Smooth muscle cell (in vitro differentiated cells): ENCODE data around the gene REV3L. TPM values are rescaled to one million over a fixed set of nuclear protein-coding genes. Genes with fewer than 3 reads are reported as not detected.

Experiments used
- DNase-seq: peaks from one replicate; lab custom pipeline; 2025; ENCODE audit not compliant: unreplicated experiment; lab: John Stamatoyannopoulos, UW
- H2AFZ ChIP-seq: fragments of 200-600 bp; sonication (generic); 2 replicates; pipeline ENCODE4 v1.6.0; 2016; ENCODE audit warnings: antibody characterized with exemption, low read depth, mild to moderate bottlenecking
- H3F3A ChIP-seq: fragments of 200-600 bp; sonication (generic); 2 replicates; pipeline ENCODE4 v1.6.0; 2017; ENCODE audit warnings: antibody characterized with exemption, low read depth
- H3K27ac ChIP-seq: fragments of 200-600 bp; sonication (generic); 2 replicates; pipeline ENCODE4 v1.5.1; 2016; ENCODE audit warnings: low read depth, mild to moderate bottlenecking
- H3K27me3 ChIP-seq: fragments of 200-600 bp; sonication (generic); 2 replicates; pipeline ENCODE4 v1.6.1; 2016; ENCODE audit warnings: low read depth, mild to moderate bottlenecking
- H3K36me3 ChIP-seq: fragments of 200-600 bp; sonication (generic); 2 replicates; pipeline ENCODE4 v1.5.1; 2016; ENCODE audit warnings: low read depth
- H3K4me1 ChIP-seq: fragments of 200-600 bp; sonication (generic); 2 replicates; pipeline ENCODE4 v1.5.1; 2016; ENCODE audit warnings: low read depth
- H3K4me2 ChIP-seq: fragments of 200-600 bp; sonication (generic); 2 replicates; pipeline ENCODE4 v1.6.0; 2016; ENCODE audit warnings: mild to moderate bottlenecking
- H3K4me3 ChIP-seq: fragments of 200-600 bp; sonication (generic); 2 replicates; pipeline ENCODE4 v1.5.1; 2016; ENCODE audit warnings: mild to moderate bottlenecking
- H3K79me2 ChIP-seq: fragments of 200-600 bp; sonication (generic); 2 replicates; pipeline ENCODE4 v1.6.0; 2016; ENCODE audit warnings: low read depth, mild to moderate bottlenecking
- H3K9ac ChIP-seq: fragments of 200-600 bp; sonication (generic); 2 replicates; pipeline ENCODE4 v1.6.0; 2016; ENCODE audit warnings: low read depth
- H3K9me3 ChIP-seq: fragments of 200-600 bp; sonication (generic); replicated peaks from 2 replicates; pipeline ENCODE4 v1.5.1; 2016; ENCODE audit warnings: low read depth
- H4K20me1 ChIP-seq: fragments of 200-600 bp; sonication (generic); 2 replicates; pipeline ENCODE4 v1.6.0; 2016; ENCODE audit warnings: low read depth
- WGBS: methylation state at CpG from one replicate; pipeline ENCODE4 v1.1.7; 2016; ENCODE audit warnings: low lambda C conversion rate; 5-methylcytosine and 5-hydroxymethylcytosine counted together
- polyA plus RNA-seq: library from polyadenylated mRNA; unstranded; fragments of >200 nt; fragmentation: Nextera tagmentation; extraction: Ambion mirVana; gene quantifications from 2 replicates; pipeline ENCODE4 v1.2.1, GENCODE V29; 2016
- total RNA-seq: library from RNA; depleted of rRNA; stranded (reverse); fragments of >200 nt; gene quantifications from 2 replicates; pipeline ENCODE4 v1.2.3, GENCODE V29; 2014
- TF ChIP-seq, protein P1 (sequence below): fragments of 200-600 bp; sonication (generic); IDR thresholded peaks from 2 replicates; pipeline ENCODE4 v1.5.1; 2017; ENCODE audit warnings: borderline replicate concordance, mild to moderate bottlenecking, antibody characterized with exemption; ENCODE audit not compliant: insufficient read depth, poor library complexity, severe bottlenecking

The REV3L gene, protein sequence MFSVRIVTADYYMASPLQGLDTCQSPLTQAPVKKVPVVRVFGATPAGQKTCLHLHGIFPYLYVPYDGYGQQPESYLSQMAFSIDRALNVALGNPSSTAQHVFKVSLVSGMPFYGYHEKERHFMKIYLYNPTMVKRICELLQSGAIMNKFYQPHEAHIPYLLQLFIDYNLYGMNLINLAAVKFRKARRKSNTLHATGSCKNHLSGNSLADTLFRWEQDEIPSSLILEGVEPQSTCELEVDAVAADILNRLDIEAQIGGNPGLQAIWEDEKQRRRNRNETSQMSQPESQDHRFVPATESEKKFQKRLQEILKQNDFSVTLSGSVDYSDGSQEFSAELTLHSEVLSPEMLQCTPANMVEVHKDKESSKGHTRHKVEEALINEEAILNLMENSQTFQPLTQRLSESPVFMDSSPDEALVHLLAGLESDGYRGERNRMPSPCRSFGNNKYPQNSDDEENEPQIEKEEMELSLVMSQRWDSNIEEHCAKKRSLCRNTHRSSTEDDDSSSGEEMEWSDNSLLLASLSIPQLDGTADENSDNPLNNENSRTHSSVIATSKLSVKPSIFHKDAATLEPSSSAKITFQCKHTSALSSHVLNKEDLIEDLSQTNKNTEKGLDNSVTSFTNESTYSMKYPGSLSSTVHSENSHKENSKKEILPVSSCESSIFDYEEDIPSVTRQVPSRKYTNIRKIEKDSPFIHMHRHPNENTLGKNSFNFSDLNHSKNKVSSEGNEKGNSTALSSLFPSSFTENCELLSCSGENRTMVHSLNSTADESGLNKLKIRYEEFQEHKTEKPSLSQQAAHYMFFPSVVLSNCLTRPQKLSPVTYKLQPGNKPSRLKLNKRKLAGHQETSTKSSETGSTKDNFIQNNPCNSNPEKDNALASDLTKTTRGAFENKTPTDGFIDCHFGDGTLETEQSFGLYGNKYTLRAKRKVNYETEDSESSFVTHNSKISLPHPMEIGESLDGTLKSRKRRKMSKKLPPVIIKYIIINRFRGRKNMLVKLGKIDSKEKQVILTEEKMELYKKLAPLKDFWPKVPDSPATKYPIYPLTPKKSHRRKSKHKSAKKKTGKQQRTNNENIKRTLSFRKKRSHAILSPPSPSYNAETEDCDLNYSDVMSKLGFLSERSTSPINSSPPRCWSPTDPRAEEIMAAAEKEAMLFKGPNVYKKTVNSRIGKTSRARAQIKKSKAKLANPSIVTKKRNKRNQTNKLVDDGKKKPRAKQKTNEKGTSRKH (N-terminal part only)
- total RNA-seq (19.2 and 19.8 TPM in 2 replicates), polyA plus RNA-seq (6.9 and 9.8 TPM in 2 replicates)

GRCh38 chr6:111482959-111483735 is at the start of gene REV3L:
REV3L (minus strand) TSS chr6:111483218; CDS start chr6:111482888, 330 bp downstream.
- Histone ChIP-seq H3K27ac (peak within 1 kb of the TSS; percentile 91), H3K9ac (peak within 1 kb of the TSS; percentile 93), H3K36me3 (no peaks in the 10 kb centered on the region), H3F3A (peaks cover 5% of the 10 kb centered on the region), H3K27me3 (no peaks in the 10 kb centered on the region), H3K4me3 (peak within 1 kb of the TSS; percentile 84), H3K4me1 (peaks cover 39% of the 10 kb centered on the region), H4K20me1 (peaks cover 30% of the 10 kb centered on the region), H2AFZ (peak within 1 kb of the TSS; percentile 60), H3K79me2 (peaks cover 67% of the 10 kb centered on the region), H3K9me3 (no peaks in the 10 kb centered on the region), H3K4me2 (peak within 1 kb of the TSS; percentile 83)
- peak; percentile 90 for DNase-seq
- TF ChIP-seq, protein P1, sequence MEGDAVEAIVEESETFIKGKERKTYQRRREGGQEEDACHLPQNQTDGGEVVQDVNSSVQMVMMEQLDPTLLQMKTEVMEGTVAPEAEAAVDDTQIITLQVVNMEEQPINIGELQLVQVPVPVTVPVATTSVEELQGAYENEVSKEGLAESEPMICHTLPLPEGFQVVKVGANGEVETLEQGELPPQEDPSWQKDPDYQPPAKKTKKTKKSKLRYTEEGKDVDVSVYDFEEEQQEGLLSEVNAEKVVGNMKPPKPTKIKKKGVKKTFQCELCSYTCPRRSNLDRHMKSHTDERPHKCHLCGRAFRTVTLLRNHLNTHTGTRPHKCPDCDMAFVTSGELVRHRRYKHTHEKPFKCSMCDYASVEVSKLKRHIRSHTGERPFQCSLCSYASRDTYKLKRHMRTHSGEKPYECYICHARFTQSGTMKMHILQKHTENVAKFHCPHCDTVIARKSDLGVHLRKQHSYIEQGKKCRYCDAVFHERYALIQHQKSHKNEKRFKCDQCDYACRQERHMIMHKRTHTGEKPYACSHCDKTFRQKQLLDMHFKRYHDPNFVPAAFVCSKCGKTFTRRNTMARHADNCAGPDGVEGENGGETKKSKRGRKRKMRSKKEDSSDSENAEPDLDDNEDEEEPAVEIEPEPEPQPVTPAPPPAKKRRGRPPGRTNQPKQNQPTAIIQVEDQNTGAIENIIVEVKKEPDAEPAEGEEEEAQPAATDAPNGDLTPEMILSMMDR: no peak
- 2% methylated on average over 21 of the region's 84 CpGs for WGBS

DNA sequence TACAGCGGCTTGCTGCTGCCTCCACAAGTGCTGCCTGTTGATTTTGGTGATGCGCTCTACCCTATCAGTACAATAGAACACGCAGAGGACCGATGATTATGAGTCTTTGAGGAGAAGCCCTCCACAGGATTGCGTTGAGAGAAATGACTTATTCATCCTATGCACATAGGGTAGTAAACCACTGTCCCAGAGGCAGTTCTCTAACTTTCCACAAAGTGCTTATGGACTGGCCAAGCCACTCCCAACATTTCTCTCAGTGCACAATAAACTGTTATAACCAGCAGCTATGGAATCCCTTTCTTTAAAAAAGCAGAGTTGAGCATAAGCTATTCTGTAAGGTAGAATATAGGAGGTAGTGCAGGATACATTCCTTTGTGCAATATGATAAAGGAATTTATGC is 48.2 kb upstream of the REV3L start:
- Histone ChIP-seq H3K36me3 (no peaks in the 10 kb centered on the region), H3K4me2 (no peak overlapping the region), H3K9me3 (no peaks in the 10 kb centered on the region), H3K79me2 (peaks cover 12% of the 10 kb centered on the region), H4K20me1 (peaks cover 11% of the 10 kb centered on the region), H2AFZ (no peak overlapping the region), H3K27me3 (no peaks in the 10 kb centered on the region), H3F3A (no peaks in the 10 kb centered on the region), H3K4me3 (no peak overlapping the region), H3K9ac (no peak overlapping the region), H3K27ac (no peak overlapping the region), H3K4me1 (no peaks in the 10 kb centered on the region)
- TF ChIP-seq, protein P1: no peak
- no peak for DNase-seq
- 89% methylated on average over 5 of the region's 5 CpGs for WGBS

GRCh38 chr6:111530667-111531066 is 47.6 kb upstream of the REV3L start:
- no peak overlapping the region for H3K4me2 ChIP-seq
- no peaks in the 10 kb centered on the region for H3K27me3 ChIP-seq
- no peaks in the 10 kb centered on the region for H3K9me3 ChIP-seq
- H3K9ac ChIP-seq: no peak overlapping the region
- no peaks in the 10 kb centered on the region for H3K4me1 ChIP-seq
- no peak overlapping the region for H2AFZ ChIP-seq
- 94% methylated on average over 8 of the region's 8 CpGs for WGBS
- no peaks in the 10 kb centered on the region for H3K36me3 ChIP-seq
- peaks cover 12% of the 10 kb centered on the region for H3K79me2 ChIP-seq
- H3K27ac ChIP-seq: no peak overlapping the region
- no peaks in the 10 kb centered on the region for H3F3A ChIP-seq
- H4K20me1 ChIP-seq: peaks cover 11% of the 10 kb centered on the region
- TF ChIP-seq, protein P1: no peak
- no peak for DNase-seq
- H3K4me3 ChIP-seq: no peak overlapping the region
